Mesothelial cell of epicardium (in vitro differentiated cells): ENCODE results near the gene E2F2. TPM values are rescaled to one million over a fixed set of nuclear protein-coding genes. Genes with fewer than 3 reads are reported as not detected.

ENCODE experiments used
- DNase-seq, 2 experiments: peaks; one replicate each; pipeline ENCODE4 v3.0.0; 2021; ENCODE audit warnings: low spot score in 2 of 2; ENCODE audit not compliant: unreplicated experiment in 2 of 2
- H3K27ac Mint-ChIP-seq: 2 replicates; pipeline ENCODE4 v1.8.0; 2021; ENCODE audit warnings: mixed read lengths
- H3K27me3 Mint-ChIP-seq: 2 replicates; pipeline ENCODE4 v1.8.0; 2021; ENCODE audit warnings: low read depth, mixed read lengths
- H3K36me3 Mint-ChIP-seq: 2 replicates; pipeline ENCODE4 v1.8.0; 2021; ENCODE audit warnings: mixed read lengths
- H3K4me1 Mint-ChIP-seq: 2 replicates; pipeline ENCODE4 v1.8.0; 2021; ENCODE audit warnings: mixed read lengths
- H3K4me3 Mint-ChIP-seq: 2 replicates; pipeline ENCODE4 v1.8.0; 2021; ENCODE audit warnings: mild to moderate bottlenecking, moderate library complexity, mixed read lengths
- H3K9me3 Mint-ChIP-seq: 2 replicates; pipeline ENCODE4 v1.8.0; 2021; ENCODE audit warnings: mixed read lengths
- CTCF ChIP-seq: fragments of 200-600 bp; sonication (generic); IDR thresholded peaks from one replicate; pipeline ENCODE4 v1.5.0; 2021; ENCODE audit warnings: antibody characterized with exemption; ENCODE audit not compliant: unreplicated experiment
- total RNA-seq: library from RNA; stranded (reverse); gene quantifications from 3 replicates; pipeline ENCODE4 v1.2.1, GENCODE V29; 2021

The E2F2 gene
- total RNA-seq, 1 donor from 2014 or later, result 4.8 TPM

GRCh38 chr1:23575226-23575810, 44.3 kb upstream of the E2F2 start:
- no peaks in the 10 kb centered on the region for H3K27me3 Mint-ChIP-seq
- no peak overlapping the region for H3K4me3 Mint-ChIP-seq
- TF ChIP-seq CTCF, result no peak
- peaks cover 6% of the 10 kb centered on the region for H3K9me3 Mint-ChIP-seq
- H3K27ac Mint-ChIP-seq, result peak overlapping the region; percentile 95
- DNase-seq, result no peak
- H3K4me1 Mint-ChIP-seq, result peaks cover 44% of the 10 kb centered on the region
- H3K36me3 Mint-ChIP-seq, result no peaks in the 10 kb centered on the region

GRCh38 chr1:23574265-23574754, 43.3 kb upstream of the E2F2 start:
- TF ChIP-seq CTCF, result no peak
- H3K27me3 Mint-ChIP-seq, result no peaks in the 10 kb centered on the region
- peaks cover 49% of the 10 kb centered on the region for H3K4me1 Mint-ChIP-seq
- no peak overlapping the region for H3K27ac Mint-ChIP-seq
- no peaks in the 10 kb centered on the region for H3K36me3 Mint-ChIP-seq
- peaks cover 6% of the 10 kb centered on the region for H3K9me3 Mint-ChIP-seq
- no peak overlapping the region for H3K4me3 Mint-ChIP-seq
- DNase-seq, result no peak

- peaks cover 6% of the 10 kb centered on the region for H3K9me3 Mint-ChIP-seq
- H3K4me1 Mint-ChIP-seq, result peaks cover 55% of the 10 kb centered on the region
- H3K27ac Mint-ChIP-seq, result no peak overlapping the region
- no peak for TF ChIP-seq CTCF
- no peaks in the 10 kb centered on the region for H3K36me3 Mint-ChIP-seq
- no peak for DNase-seq
- no peak overlapping the region for H3K4me3 Mint-ChIP-seq
- no peaks in the 10 kb centered on the region for H3K27me3 Mint-ChIP-seq
Observed at GRCh38 chr1:23573574-23574182, 42.6 kb upstream of the E2F2 start.

GRCh38 chr1:23571465-23571864, 40.4 kb upstream of the E2F2 start:
- Mint-ChIP-seq H3K27me3 (no peaks in the 10 kb centered on the region), H3K4me3 (no peak overlapping the region), H3K4me1 (peaks cover 45% of the 10 kb centered on the region), H3K9me3 (peaks cover 6% of the 10 kb centered on the region), H3K36me3 (no peaks in the 10 kb centered on the region), H3K27ac (peak overlapping the region; percentile 64)
- TF ChIP-seq CTCF, result no peak
- no peak for DNase-seq

GRCh38 chr1:23570001-23570691, 39.1 kb upstream of the E2F2 start:
- DNase-seq, result no peak
- Mint-ChIP-seq H3K27me3 (no peaks in the 10 kb centered on the region), H3K4me1 (peaks cover 45% of the 10 kb centered on the region), H3K27ac (peak overlapping the region; percentile 99), H3K4me3 (peak overlapping the region; percentile 26), H3K36me3 (no peaks in the 10 kb centered on the region), H3K9me3 (peaks cover 5% of the 10 kb centered on the region)
- no peak for TF ChIP-seq CTCF
